ENCODE measurements around the gene HOMER3. TPM values are rescaled to one million over a fixed set of nuclear protein-coding genes. Genes with fewer than 3 reads are reported as not detected.
"Not testable (repeated sequence)": the region's sequence is repeated elsewhere in the genome, so short reads cannot be mapped to it uniquely, and the experiment has no call there.

HOMER3 gene
- total and polyA plus RNA-seq, 4 experiments from 2014 or later, result 2.1 to 2.7 (median 2.5) TPM

- Histone ChIP-seq H3K36me3 (ENCODE audit: insufficient read depth, low read length) (peaks cover 40% of the 10 kb centered on the region), H3K4me1 (ENCODE audit: insufficient read depth, low read length) (peaks cover 35% of the 10 kb centered on the region), H3K4me3 (ENCODE audit: low read length in 2 of 2) (no peak overlapping the region), H3K27ac (ENCODE audit: low read depth, low read length) (no peak overlapping the region), H3K27me3 (ENCODE audit: insufficient read depth, low read length) (no peaks in the 10 kb centered on the region), H3K9me3 (ENCODE audit: control insufficient read depth in 1 of 2, low read length in 2 of 2) (no peaks in the 10 kb centered on the region)
- Mint-ChIP-seq H3K27me3 (no peaks in the 10 kb centered on the region), H3K4me3 (peak overlapping the region in 5 of 8 donors; percentile 43 to 90 (median 69)), H3K4me1 (peaks cover 20 to 46% (median 27%) of the 10 kb centered on the region in 4 donors), H3K9me3 (no peaks in the 10 kb centered on the region), H3K27ac (no peak overlapping the region), H3K36me3 (peaks cover 27 to 54% of the 10 kb centered on the region in 2 donors)
- no peak for DNase-seq
- ChIA-PET POLR2A (ENCODE audit: partially characterized antibody) (interaction anchor here (3.0 kb wide), 1 partner anchor 8 kb away, joined by 17 read pairs; no protein-coding TSS in a partner anchor), CTCF (ENCODE audit: partially characterized antibody) (no interaction called here)
- intact Hi-C loops (cut with micrococcal nuclease), result no loop called here
Observed at GRCh38 chr19:18921593-18921992, 19.4 kb downstream of the HOMER3 start.

- H3K27ac Mint-ChIP-seq, result peak overlapping the region in 5 of 7 donors; percentile 73 to 98 (median 96)
- H3K27ac ChIP-seq (ENCODE audit: low read depth, low read length), result peak overlapping the region; percentile 79
- peak overlapping the region; percentile 92 to 93 for H3K4me3 ChIP-seq (ENCODE audit: low read length in 2 of 2)
- H3K27me3 Mint-ChIP-seq, result no peaks in the 10 kb centered on the region
- H3K36me3 ChIP-seq (ENCODE audit: insufficient read depth, low read length), result peaks cover 34% of the 10 kb centered on the region
- H3K4me1 Mint-ChIP-seq, result peaks cover 20 to 58% (median 32%) of the 10 kb centered on the region in 4 donors
- H3K36me3 Mint-ChIP-seq, result peaks cover 26 to 49% of the 10 kb centered on the region in 2 donors
- DNase-seq, result no peak
- H3K4me3 Mint-ChIP-seq, result peak overlapping the region; percentile 72 to 97 (median 93)
- no peaks in the 10 kb centered on the region for H3K9me3 Mint-ChIP-seq
- H3K27me3 ChIP-seq (ENCODE audit: insufficient read depth, low read length), result no peaks in the 10 kb centered on the region
- no peaks in the 10 kb centered on the region for H3K9me3 ChIP-seq (ENCODE audit: control insufficient read depth in 1 of 2, low read length in 2 of 2)
- peaks cover 39% of the 10 kb centered on the region for H3K4me1 ChIP-seq (ENCODE audit: insufficient read depth, low read length)
- ChIA-PET POLR2A (ENCODE audit: partially characterized antibody) (interaction anchor here (0.6 to 3.2 kb wide), 7 partner anchors 9 to 491 kb away, joined by 3 to 20 read pairs (median 12); partner anchors contain the start of genes REX1BD, SLC25A42 and UBA52), CTCF (ENCODE audit: partially characterized antibody) (no interaction called here)
- intact Hi-C loops (cut with micrococcal nuclease), result no loop called here
Observed at GRCh38 chr19:18920400-18920799, 20.6 kb downstream of the HOMER3 start.

- H3K4me1 ChIP-seq (ENCODE audit: insufficient read depth, low read length), result peaks cover 45% of the 10 kb centered on the region
- peak overlapping the region; percentile 79 for H3K27ac ChIP-seq (ENCODE audit: low read depth, low read length)
- CTCF ChIA-PET (ENCODE audit: partially characterized antibody), result interaction anchor here (0.9 to 1.5 kb wide), 2 partner anchors 67 to 334 kb away, joined by 3 read pairs; no protein-coding TSS in a partner anchor
- peaks cover 26 to 52% of the 10 kb centered on the region in 2 donors for H3K36me3 Mint-ChIP-seq
- no peaks in the 10 kb centered on the region for H3K27me3 ChIP-seq (ENCODE audit: insufficient read depth, low read length)
- peak overlapping the region; percentile 92 to 93 for H3K4me3 ChIP-seq (ENCODE audit: low read length in 2 of 2)
- H3K4me1 Mint-ChIP-seq, result peaks cover 21 to 63% (median 35%) of the 10 kb centered on the region in 4 donors
- DNase-seq, result no peak
- H3K27ac Mint-ChIP-seq, result peak overlapping the region; percentile 73 to 98 (median 96)
- H3K27me3 Mint-ChIP-seq, result no peaks in the 10 kb centered on the region
- peaks cover 32% of the 10 kb centered on the region for H3K36me3 ChIP-seq (ENCODE audit: insufficient read depth, low read length)
- POLR2A ChIA-PET (ENCODE audit: partially characterized antibody), result interaction anchor here (0.6 to 3.2 kb wide), 25 partner anchors 9 to 640 kb away, joined by 3 to 20 read pairs (median 4); partner anchors contain the start of genes BORCS8, FKBP8, JUND and KXD1
- intact Hi-C loops (cut with micrococcal nuclease), result loop anchor here (1.0 to 10.0 kb wide), 10 partner anchors 12 to 1363 kb away; partner anchors contain the start of genes ARMC6, BORCS8, COLGALT1 and ELL
- peak overlapping the region; percentile 72 to 97 (median 93) for H3K4me3 Mint-ChIP-seq
- H3K9me3 ChIP-seq (ENCODE audit: control insufficient read depth in 1 of 2, low read length in 2 of 2), result no peaks in the 10 kb centered on the region
- H3K9me3 Mint-ChIP-seq, result no peaks in the 10 kb centered on the region
Observed at GRCh38 chr19:18919900-18920214, 21.2 kb downstream of the HOMER3 start.

- POLR2A ChIA-PET (ENCODE audit: partially characterized antibody), result interaction anchor here (0.6 to 3.2 kb wide), 29 partner anchors 10 to 1704 kb away, joined by 3 to 20 read pairs (median 3); partner anchors contain the start of genes BORCS8, FKBP8, JUND and KXD1
- no peaks in the 10 kb centered on the region for H3K27me3 Mint-ChIP-seq
- peak within 1 kb of the TSS; percentile 92 to 93 for H3K4me3 ChIP-seq (ENCODE audit: low read length in 2 of 2)
- peak within 1 kb of the TSS; percentile 94 for H3K27ac ChIP-seq (ENCODE audit: low read depth, low read length)
- intact Hi-C loops (cut with micrococcal nuclease), result loop anchor here (1.0 to 10.0 kb wide), 10 partner anchors 13 to 1362 kb away; partner anchors contain the start of genes ARMC6, BORCS8, COLGALT1 and ELL
- peak; percentile 97 to 100 (median 99) for DNase-seq
- H3K9me3 ChIP-seq (ENCODE audit: control insufficient read depth in 1 of 2, low read length in 2 of 2), result no peaks in the 10 kb centered on the region
- peak within 1 kb of the TSS; percentile 72 to 97 (median 93) for H3K4me3 Mint-ChIP-seq
- CTCF ChIA-PET (ENCODE audit: partially characterized antibody), result interaction anchor here (0.7 to 1.5 kb wide), 5 partner anchors 67 to 348 kb away, joined by 3 read pairs; partner anchors contain the start of gene UBA52
- H3K4me1 ChIP-seq (ENCODE audit: insufficient read depth, low read length), result peaks cover 45% of the 10 kb centered on the region
- H3K36me3 ChIP-seq (ENCODE audit: insufficient read depth, low read length), result peaks cover 27% of the 10 kb centered on the region
- H3K36me3 Mint-ChIP-seq, result peaks cover 22 to 47% of the 10 kb centered on the region in 2 donors
- H3K27ac Mint-ChIP-seq, result peak within 1 kb of the TSS; percentile 73 to 98 (median 96)
- H3K4me1 Mint-ChIP-seq, result peaks cover 21 to 64% (median 35%) of the 10 kb centered on the region in 4 donors
- no peaks in the 10 kb centered on the region for H3K27me3 ChIP-seq (ENCODE audit: insufficient read depth, low read length)
- H3K9me3 Mint-ChIP-seq, result no peaks in the 10 kb centered on the region
Observed at GRCh38 chr19:18919086-18919899, 21.7 kb downstream of the HOMER3 start, which contains the start of the genes COPE and DDX49. TSS of gene COPE (minus strand) at chr19:18919387. CDS start at chr19:18919348, 39 bp downstream. TSS of gene DDX49 (plus strand) at chr19:18919715. CDS start at chr19:18919742, 27 bp downstream.

GRCh38 chr19:18917593-18917992 is 23.4 kb downstream of the HOMER3 start:
- H3K27me3 Mint-ChIP-seq; H3K27ac ChIP-seq (ENCODE audit: low read depth, low read length); DNase-seq; H3K9me3 ChIP-seq (ENCODE audit: control insufficient read depth in 1 of 2, low read length in 2 of 2); H3K9me3 Mint-ChIP-seq; H3K4me3 ChIP-seq (ENCODE audit: low read length in 2 of 2); CTCF ChIA-PET (ENCODE audit: partially characterized antibody); H3K27me3 ChIP-seq (ENCODE audit: insufficient read depth, low read length): not testable (repeated sequence)
- Mint-ChIP-seq H3K4me1 (peaks cover 23 to 78% (median 40%) of the 10 kb centered on the region in 4 donors), H3K27ac (peak overlapping the region in 6 of 7 donors; percentile 32 to 91 (median 76)), H3K4me3 (peak overlapping the region in 7 of 8 donors; percentile 70 to 95 (median 84)), H3K36me3 (peaks cover 23 to 47% of the 10 kb centered on the region in 2 donors)
- intact Hi-C loops (cut with micrococcal nuclease), result loop anchor here (5.0 to 10.0 kb wide), 4 partner anchors 53 to 1360 kb away; partner anchors contain the start of genes ARMC6, BORCS8, COLGALT1 and RFXANK
- H3K4me1 ChIP-seq (ENCODE audit: insufficient read depth, low read length), result peaks cover 52% of the 10 kb centered on the region
- POLR2A ChIA-PET (ENCODE audit: partially characterized antibody), result interaction anchor here (3.2 kb wide), 1 partner anchor 329 kb away, joined by 20 read pairs; the partner anchor contains the start of gene REX1BD
- H3K36me3 ChIP-seq (ENCODE audit: insufficient read depth, low read length), result peaks cover 25% of the 10 kb centered on the region

- POLR2A ChIA-PET (ENCODE audit: partially characterized antibody), result no interaction called here
- Mint-ChIP-seq H3K36me3 (peaks cover 15 to 41% of the 10 kb centered on the region in 2 donors), H3K27me3 (no peaks in the 10 kb centered on the region), H3K4me1 (peaks cover 20 to 71% (median 37%) of the 10 kb centered on the region in 4 donors), H3K27ac (peak overlapping the region in 2 of 7 donors; percentile 41 to 42), H3K4me3 (peak overlapping the region in 5 of 8 donors; percentile 20 to 59 (median 34)), H3K9me3 (no peaks in the 10 kb centered on the region)
- DNase-seq, result no peak
- H3K9me3 ChIP-seq (ENCODE audit: control insufficient read depth in 1 of 2, low read length in 2 of 2), result no peaks in the 10 kb centered on the region
- CTCF ChIA-PET (ENCODE audit: partially characterized antibody), result no interaction called here
- no peak overlapping the region for H3K4me3 ChIP-seq (ENCODE audit: low read length in 2 of 2)
- no peak overlapping the region for H3K27ac ChIP-seq (ENCODE audit: low read depth, low read length)
- peaks cover 14% of the 10 kb centered on the region for H3K36me3 ChIP-seq (ENCODE audit: insufficient read depth, low read length)
- intact Hi-C loops (cut with micrococcal nuclease), result loop anchor here (5.0 to 10.0 kb wide), 4 partner anchors 51 to 1358 kb away; partner anchors contain the start of genes ARMC6, BORCS8, COLGALT1 and RFXANK
- H3K4me1 ChIP-seq (ENCODE audit: insufficient read depth, low read length), result peaks cover 46% of the 10 kb centered on the region
- H3K27me3 ChIP-seq (ENCODE audit: insufficient read depth, low read length), result no peaks in the 10 kb centered on the region
Observed at GRCh38 chr19:18915639-18916038, 25.4 kb downstream of the HOMER3 start.
